NCI-H1105 treated with DMSO at 0.1 percent for 48 hours (cell line): ENCODE data around the gene TUSC2.

ENCODE experiments used
- DNase-seq: peaks from one replicate; lab custom pipeline; 2025; lab: John Stamatoyannopoulos, UW

The TUSC2 gene

DNA sequence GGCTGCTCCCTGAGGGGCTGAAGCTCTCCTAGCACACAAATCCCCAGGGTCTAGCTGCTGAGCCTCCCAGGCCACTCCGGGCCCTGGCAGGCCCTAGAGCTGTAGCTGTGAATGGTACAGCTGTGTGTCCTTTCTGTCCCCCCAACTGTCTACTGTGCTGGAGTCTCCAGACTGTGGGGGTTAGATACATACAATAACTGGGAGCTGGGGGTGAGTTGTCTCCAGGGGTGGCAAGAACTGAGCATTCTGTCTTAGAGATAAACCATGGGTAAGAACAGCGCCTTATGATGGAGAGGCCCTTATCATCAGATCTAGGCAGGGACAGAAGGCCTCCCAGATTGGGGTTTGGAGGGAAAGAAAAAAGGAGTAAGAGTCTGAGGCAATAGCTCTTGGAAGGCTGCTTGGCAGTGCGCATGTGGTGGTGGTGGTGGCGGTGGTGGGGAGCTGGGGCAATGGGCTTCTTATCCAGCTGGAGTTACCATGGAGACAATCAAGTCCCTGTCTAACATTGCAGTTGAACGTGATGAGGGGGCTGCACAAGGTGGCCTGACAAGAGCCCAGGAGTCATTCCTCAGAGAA lies 26.3 kb upstream of the TUSC2 start:
- no peak for DNase-seq

DNA sequence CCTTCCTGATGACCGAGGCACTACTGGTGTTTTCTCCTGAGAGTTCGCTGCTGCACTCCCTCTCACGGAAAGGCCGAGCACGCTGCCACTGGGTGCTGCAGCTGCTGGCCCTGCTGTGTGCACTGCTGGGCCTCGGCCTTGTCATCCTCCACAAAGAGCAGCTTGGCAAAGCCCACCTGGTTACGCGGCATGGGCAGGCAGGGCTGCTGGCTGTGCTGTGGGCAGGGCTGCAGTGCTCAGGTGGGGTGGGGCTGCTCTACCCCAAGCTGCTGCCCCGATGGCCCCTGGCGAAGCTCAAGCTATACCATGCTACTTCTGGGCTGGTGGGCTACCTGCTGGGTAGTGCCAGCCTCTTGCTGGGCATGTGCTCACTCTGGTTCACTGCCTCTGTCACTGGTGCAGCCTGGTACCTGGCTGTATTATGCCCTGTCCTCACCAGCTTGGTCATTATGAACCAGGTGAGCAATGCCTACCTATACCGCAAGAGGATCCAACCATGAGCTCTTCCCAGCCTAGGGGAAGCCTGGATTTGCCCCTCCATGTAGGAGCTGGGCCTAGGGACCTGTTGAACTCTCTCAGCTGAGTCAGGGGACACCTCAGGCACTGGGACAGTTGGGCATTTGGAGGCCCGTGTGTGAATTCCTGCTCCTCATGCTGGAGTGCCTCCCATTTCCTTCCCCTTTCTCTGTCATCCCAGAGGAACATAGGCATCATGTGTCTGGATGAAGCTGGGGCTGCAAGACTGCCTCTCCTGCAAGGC lies 25.4 kb upstream of the TUSC2 start:
- DNase-seq = no peak

DNA sequence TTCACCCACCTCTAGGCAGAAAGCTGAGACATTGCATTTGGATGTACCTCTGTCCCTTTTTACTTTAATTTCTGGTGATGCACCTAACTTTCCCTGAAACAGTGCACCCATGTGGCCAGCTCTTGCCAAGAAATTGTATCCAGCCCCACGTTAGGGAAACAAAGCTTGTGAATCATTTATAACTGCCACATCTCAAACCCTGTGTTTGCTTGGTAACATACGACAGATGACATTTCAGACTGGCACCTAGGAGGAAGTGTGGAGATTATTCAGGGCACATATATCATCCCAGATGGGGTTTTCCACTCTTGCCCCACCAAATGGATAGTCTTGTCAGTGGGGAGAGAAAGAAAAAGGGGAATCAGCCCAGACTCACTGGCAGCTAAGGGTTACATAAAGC lies 24.8 kb upstream of the TUSC2 start:
- no peak for DNase-seq

DNA sequence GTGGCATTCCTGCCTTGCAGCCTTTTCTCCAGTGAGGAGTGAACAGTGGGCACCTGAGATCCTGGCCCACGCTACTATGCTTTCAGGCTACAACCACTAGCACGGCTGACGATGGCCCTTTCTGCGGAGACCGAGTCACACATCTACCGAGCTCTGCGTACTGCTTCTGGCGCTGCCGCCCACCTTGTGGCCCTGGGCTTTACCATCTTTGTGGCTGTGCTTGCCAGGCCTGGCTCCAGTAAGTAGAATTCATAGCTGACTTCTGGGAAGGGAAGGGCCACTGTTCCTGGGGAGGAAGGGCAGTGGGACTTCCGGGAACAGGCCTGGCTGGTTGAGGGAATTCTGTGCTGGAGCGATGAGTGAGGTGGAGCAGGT lies 23.3 kb upstream of the TUSC2 start:
- DNase-seq = no peak

DNA sequence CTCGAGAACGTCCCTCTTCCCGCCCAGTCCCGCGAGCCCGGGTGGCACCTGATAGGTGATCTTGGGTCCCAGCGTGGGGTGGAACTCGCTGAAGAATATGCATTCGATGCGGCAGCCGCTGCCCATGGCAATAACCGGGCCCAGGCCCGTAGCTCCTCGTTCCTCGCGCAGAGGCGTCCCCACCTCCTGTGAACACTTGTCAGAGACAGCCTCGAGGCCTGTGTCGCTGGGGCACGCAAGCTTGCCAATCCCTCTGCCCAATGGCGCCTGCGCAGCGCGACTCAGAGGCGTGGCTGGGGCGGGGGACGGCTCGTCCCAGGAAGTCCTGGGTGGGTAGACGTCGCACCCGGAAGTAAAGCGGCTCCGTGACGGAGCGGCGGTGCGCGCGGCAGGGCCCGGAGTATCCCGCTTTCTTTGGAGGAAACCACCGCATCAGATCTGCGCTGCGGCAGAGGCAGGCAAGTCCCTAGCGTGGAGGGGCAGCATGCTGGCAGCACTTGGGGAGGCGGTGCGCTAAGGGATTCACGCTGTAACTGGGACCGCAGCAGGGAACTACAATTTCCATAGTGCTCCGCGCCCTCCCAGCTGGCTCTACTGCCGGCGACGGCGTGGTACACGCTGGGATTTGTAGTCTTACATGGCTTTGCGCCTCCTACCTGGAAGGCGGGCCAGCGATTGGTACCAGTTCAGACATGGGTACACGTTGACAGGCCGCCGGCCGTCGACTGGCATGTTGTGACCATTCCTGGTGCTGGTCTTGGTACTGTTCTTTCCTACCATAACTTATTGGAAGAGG lies 22.7 kb upstream of the TUSC2 start, which contains the start of the genes CYB561D2 and NPRL2:
CYB561D2 (plus strand) TSS at position 336 of the 796 bp plus-strand sequence. CDS start 572 bp downstream, outside the sequence.
NPRL2 (minus strand) TSS at position 249 of the 796 bp plus-strand sequence; CDS start at position 126, 123 bp downstream.
- peak; percentile 82 for DNase-seq

DNA sequence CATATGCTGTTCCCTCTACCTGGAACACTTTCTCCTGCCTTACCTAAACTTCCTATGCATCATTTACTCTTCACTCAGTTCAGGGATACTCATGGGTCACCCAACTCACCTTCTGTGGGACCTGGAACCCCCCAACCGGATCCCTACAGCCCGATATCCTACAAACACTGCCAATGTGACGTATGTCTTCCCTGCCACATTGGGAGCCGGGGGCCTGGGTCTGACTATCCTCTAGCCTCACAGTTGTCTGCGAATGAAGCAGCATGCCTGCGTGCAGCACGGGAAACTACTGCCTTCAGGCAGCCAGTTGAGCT lies 22.1 kb upstream of the TUSC2 start:
- DNase-seq = no peak

DNA sequence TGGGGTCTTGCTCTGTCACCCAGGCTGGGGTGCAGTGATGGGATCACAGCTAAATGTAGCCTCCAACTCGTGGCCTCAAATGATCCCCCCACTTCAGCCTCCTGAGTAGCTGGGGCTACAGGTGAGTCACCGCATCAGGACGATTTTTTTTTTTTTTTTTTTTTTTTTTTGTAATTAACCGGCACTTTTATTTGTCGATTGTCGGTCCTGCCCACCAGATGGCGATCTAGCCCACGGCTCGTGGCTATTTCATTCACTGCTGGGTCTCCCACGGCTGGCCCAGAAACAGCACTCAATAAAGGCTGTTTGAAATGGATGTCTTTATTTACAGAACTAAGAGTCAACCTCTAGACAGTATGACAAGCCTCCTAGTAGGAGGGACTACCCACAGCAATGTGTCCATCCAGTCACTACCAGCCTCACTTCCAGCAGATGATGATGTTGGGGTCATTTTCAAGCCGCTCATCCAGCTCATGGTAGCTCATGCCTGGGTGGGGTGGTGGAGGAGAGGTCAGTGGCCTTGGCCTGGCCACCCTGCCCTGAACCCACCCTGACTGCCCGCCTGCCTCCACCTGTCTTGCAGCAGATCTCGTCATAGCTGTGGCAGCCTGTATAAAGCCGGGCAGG lies 19.3 kb upstream of the TUSC2 start:
- DNase-seq = peak; percentile 50

DNA sequence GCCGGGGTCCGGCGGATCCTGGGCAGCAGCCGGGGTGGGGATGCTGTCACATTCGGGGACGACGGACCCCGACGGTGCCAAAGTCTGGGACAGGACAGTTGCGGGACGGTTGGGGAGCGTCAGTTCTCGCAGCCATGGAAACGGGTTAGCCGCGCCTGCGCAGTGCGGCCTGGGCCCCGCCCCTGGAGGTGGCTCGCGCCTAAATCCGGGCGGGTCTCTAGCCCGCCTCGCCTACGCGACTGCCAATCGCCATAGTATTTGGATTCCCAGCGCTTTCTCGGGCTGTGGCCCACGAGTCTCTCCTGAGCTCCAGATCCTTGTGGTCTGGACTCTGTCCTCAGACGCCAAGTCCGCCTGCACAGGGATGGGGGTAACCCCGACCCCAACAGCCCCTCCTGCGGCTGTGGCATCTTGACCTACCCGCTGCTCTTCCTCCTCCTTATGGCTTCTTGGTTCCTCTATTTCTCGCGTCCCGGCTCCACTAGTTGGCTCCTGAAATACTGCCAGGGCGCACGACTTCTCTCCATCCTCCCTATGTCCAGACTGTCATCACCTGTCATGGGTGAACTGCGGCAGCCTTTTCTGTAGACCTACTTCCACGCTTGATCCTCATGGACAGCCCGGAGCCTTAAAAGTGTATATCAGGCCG lies 17.7 kb upstream of the TUSC2 start, which contains the start of gene ZMYND10:
ZMYND10 (minus strand) TSS at position 147 of the 649 bp plus-strand sequence. CDS start 153 bp downstream, outside the sequence.
- DNase-seq = peak; percentile 55

DNA sequence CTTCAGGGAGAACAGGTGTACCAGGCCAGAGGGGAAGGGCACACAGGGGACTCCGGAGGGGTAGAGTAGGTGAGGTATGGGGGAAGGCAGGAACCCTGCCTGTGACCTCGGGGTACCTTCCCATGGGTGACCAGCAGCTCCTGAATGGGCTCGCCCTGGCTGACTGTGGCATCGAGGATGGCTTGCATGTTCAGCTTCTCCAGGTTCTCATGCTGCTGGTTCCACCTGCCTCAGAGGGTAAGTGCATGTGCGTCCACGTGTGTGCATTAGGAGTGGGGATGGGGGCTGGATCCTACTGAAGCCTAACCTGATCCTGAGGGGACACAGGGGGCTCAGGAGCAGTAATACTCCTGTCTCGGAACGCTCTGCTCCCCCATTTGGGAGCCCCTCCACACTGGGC lies 17.0 kb upstream of the TUSC2 start:
- DNase-seq = no peak

DNA sequence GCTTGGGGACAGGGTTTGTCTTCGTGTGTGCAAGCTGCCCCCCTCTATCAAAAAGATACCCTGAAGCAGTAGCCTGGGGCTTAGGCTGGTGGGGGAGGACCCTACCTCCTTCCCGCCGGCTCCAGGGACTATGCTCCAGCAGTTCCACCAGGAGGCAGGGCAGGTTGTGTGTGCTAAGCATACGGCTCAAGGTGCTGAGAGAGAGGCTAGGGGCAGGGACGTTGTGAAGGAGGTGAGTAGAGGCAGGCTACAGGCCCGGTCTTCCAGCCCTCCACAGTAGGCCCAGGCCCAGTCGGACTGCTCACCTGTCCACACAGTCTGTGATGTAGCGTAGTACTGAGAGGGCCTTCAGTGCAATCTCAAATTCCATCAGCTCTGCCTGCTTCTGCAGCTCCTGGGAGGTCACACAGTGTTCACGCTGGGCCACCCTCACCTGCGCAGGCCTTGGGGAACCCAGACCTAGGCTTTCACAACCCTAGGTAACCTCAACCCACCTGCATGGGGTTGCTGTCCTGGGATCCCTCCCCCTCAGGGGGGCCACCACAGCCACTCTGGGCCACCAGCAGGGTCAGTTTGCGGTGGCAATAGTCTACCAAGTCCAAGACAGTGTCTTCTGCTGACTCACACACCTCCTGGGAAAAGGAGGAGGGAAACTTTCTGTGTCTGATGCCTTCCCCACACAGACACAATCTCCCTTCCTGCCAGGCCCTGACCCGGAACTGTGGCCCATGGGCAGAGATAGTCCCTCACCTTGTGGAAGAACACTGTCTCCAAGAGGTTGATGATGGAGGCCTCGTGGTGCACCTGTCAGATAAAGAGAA lies 15.0 kb upstream of the TUSC2 start:
- DNase-seq = no peak

DNA sequence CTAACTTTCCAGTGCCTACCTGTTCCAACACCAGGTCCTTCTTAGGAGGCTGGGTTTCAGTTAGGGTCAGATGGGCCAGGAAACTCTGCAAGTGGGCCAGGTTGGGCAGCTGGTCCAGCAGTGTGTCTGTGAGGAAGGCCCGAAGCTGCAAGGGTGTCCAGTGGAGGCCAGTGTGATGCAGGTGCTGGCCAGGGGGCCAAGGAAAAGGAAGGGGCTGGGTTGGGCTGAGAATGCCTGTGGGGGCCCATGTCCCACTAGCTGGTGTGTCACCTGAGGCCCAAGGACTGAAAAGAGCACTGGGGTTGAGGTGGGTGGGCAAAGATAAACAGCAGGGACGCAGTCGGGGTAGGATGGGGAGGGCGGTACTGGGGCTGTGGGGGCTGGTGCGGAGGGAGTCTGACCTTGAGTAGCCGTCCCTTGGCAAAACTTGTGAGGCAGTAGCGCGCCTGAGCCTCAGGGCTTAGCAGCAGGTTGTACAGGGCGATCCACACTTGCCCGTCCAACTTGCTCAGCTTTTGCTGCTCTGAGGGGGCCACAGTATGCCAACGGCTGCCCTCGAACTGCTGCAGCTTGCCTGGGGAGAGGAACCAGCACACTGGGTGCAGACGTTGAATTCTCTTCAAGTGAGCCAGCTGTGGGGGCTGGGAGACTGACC lies 14.1 kb upstream of the TUSC2 start:
- DNase-seq = no peak

DNA sequence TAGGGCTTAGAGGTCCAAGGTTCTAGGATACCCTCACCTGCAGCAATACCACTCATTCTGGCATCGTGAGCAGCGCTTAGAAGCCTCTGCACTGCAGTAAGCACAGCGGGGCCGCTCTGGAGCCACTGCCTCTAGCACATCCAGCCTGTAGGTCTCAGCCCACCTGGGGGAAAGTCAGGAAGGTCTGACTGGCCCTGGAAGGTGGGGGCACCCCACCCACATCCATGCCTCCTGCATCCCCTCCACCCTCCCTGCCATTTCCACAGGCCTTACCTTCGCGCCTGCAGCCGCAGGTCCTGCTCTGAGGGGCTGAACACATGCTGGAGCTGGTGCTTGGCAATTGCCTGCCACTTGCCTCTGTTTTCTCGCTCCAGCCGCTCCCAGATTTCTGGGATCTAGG lies 13.5 kb upstream of the TUSC2 start:
- no peak for DNase-seq

DNA sequence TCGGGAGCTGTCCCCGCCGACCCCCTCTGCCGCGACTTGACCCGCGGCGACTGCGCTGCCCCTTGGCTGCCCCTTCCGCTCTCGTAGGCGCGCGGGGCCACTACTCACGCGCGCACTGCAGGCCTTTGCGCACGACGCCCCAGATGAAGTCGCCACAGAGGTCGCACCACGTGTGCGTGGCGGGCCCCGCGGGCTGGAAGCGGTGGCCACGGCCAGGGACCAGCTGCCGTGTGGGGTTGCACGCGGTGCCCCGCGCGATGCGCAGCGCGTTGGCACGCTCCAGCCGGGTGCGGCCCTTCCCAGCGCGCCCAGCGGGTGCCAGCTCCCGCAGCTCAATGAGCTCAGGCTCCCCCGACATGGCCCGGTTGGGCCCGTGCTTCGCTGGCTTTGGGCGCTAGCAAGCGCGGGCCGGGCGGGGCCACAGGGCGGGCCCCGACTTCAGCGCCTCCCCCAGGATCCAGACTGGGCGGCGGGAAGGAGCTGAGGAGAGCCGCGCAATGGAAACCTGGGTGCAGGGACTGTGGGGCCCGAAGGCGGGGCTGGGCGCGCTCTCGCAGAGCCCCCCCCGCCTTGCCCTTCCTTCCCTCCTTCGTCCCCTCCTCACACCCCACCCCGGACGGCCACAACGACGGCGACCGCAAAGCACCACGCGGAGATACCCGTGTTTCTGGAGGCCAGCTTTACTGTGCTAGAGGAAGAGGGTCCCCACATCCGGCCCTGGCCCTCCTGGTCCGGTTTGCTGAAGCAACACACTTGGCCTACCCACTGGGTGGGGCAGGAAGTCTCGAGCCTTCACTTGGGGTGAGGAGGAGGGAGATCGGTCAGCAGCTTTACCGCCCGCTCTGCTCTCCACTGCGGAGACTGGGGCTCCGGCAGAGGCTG lies 12.7 kb upstream of the TUSC2 start, which contains the start of gene RASSF1:
RASSF1 (minus strand) TSS at position 389 of the 882 bp plus-strand sequence; CDS start at position 358, 31 bp downstream.
- DNase-seq = no peak

DNA sequence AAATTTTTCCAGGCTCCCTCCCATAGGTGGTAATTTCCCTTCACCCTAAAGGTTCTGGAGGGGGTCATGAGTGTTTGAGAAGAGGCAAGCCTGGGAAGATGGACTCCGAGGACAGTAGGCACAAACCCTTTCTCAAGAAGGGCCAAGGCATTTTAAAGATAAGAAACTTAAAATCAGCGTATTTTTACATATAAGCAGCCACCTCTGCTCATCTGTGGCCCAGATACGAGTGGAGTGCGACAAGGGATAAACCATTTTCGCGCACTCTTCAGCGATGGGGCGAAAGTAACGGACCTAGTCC lies 12.1 kb upstream of the TUSC2 start:
- DNase-seq = no peak

DNA sequence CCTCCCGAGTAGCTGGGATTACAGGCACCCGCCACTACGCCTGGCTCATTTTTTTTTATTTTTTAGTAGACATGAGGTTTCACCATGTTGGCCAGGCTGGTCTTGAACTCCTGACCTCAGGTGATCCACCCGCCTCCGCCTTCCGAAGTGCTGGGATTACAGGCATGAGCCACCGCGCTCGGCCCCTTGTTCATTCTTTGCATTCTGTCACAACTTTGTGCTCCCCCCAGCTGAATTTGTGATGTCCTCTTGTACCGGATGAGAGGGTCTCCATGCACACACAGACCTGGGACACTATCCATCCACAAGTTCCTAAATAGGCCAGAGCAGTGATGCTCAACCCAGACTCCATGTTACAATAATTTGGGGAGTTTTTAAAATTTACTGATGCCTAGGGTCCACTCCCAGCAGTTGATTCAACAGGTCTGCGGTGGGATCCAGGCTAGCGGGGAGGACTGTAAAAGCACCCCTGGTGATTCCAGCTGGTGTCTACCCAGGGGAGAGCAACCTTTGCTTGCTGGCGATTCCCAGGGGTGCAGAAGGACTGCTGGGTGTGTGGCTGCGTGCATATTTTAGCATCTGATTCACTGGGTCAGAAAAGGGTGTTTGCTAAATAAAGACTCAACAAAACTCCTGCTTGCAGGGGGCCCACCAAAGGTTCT lies 11.6 kb upstream of the TUSC2 start:
- no peak for DNase-seq

DNA sequence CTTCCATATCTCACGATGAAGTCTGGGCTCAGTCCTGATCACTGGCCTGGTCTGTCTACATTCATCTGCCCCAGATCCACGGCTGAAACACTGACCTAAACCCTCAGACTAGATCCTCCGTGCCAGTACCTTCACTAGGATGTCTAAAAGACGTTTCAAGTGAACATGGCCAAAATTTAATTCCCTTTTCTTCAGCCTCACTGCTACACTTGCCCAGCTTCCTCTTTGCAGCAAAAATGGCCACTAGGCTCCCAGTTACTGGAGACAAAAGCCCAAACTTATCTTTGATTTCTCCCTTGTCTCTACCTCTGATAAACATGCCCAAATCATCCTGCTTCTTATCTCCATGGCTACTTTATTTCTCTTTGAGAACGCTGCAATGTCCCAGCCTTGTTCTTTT lies 10.9 kb upstream of the TUSC2 start:
- DNase-seq = no peak

DNA sequence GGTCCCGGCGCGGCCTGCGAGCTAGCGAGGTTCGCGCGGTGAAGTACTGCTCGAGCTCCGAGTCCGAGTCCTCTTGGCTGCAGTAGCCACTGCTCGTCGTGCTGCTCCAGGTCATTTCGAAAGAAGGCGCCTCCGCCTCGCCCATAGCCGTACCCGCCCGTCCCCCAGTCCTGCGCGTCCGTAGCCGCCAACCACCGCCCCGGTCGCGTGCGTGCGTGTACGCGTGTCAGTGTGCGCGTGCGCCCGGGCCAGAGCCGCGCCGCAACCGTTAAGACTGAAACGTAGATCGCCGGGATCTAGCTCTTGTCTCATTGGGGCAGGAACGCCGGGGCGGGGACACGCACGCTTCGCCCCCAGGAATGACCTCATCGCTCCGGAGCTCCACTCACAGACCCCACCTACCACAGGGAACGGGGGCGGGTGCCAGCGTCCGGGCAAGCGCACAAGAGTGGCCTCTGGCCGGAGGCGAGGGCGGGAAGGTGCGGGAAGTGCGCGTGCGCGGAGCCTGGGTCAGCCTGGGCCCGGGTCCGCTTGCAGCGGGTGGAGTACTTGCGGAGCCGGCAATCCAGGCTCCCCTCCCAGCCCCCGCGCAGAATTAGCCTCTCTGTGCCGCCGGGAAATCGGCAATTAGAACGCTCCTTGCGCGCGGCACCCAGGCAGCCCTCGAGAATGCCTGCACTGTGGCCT lies 9.3 kb upstream of the TUSC2 start:
- peak; percentile 92 for DNase-seq

DNA sequence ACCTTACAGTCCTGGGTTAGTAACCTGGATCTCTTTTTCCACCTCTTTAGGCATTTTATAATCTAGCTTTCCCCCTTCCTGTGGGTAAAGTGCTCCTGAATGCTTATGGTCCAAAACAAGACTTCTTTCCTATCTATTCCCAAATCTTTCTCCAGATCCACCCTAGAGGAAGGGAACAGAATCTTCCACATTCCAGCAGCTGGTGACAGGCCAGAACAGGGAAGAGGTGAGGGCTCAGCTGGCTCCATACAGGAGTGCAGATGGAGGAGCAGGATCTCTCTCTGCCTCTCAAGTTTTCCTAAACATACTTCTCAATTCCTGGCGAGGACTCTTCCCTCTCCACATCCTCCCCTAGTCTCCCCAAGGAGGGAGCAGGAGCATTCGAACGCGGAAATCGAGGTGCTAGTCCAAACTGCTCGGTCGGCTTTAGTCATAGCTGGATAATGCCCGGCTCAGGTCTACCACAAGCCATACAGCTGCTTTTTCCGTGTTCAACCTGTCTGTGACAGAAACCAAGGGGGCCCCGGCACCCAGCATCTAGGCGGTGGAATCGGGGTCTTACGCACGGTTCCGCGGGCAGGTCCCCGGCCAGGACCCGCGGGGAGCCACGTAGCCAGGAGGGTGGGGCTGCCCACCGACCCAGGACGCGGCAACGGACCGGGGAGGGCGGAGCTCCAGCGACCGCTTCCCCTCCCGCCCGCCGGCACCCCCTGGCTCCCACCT lies 8.6 kb upstream of the TUSC2 start:
- DNase-seq = no peak
